ENCODE data around the gene ETDA. TPM values are rescaled to one million over a fixed set of nuclear protein-coding genes. Genes with fewer than 3 reads are reported as not detected.

The ETDA gene
- total RNA-seq, 2 donors from 2014 or later: not detected

Other genes starting within 250 kb of the ETDA start
- 1 to 10 TPM; 1.3 to 3.7 TPM for gene RTL8B, start 229.5 kb upstream of the ETDA start, total RNA-seq
- gene RTL8C, start 219.7 kb upstream of the ETDA start, total RNA-seq: 10 to 100 TPM; 42.5 to 44.4 TPM
- 10 to 100 TPM; 35.8 to 36.7 TPM for gene RTL8A, start 199.9 kb upstream of the ETDA start, total RNA-seq
- gene SMIM10L2B, start 153.3 kb upstream of the ETDA start, total RNA-seq: 1 to 10 TPM in 1 of 2 donors, under 1 TPM in 1; 0.64 to 1.6 TPM
- not detected for gene ETDB, start 131.5 kb upstream of the ETDA start, total RNA-seq
- gene CT55, start 80.7 kb upstream of the ETDA start, total RNA-seq: not detected
- gene ETDC, start 57.4 kb downstream of the ETDA start, total RNA-seq: not detected
- gene ZNF75D, start 92.0 kb downstream of the ETDA start, total RNA-seq: 1 to 10 TPM; 7.9 to 9.0 TPM
- 1 to 10 TPM; 3.2 to 3.7 TPM for gene ZNF449, start 92.7 kb downstream of the ETDA start, total RNA-seq
- under 1 TPM; 0.46 to 0.59 TPM for gene SMIM10L2A, start 169.9 kb downstream of the ETDA start, total RNA-seq